CD14-positive monocyte (primary cell): Measurements from ENCODE around the gene CNOT6. TPM values are rescaled to one million over a fixed set of nuclear protein-coding genes. Genes with fewer than 3 reads are reported as not detected.

ENCODE experiments used
- DNase-seq, 3 donors: peaks; one replicate each; pipeline ENCODE4 v3.0.0-alpha.2; 2011 to 2022
- H2AFZ ChIP-seq: 2 replicates; pipeline ENCODE4 v1.6.0; 2012; ENCODE audit warnings: mild to moderate bottlenecking, low read depth, low read length, inconsistent platforms; ENCODE audit not compliant: insufficient read depth, poor library complexity, severe bottlenecking
- H3K27ac ChIP-seq, 2 donors: 1 replicate in 1 of 2; 2 replicates in 1 of 2; pipeline ENCODE4 v1.5.1; 2012 to 2013; ENCODE audit warnings: low read length in 2 of 2, control low read depth in 1 of 2, inconsistent platforms in 1 of 2, low read depth in 1 of 2, mild to moderate bottlenecking in 1 of 2
- H3K27me3 ChIP-seq, 2 donors: one replicate each; pipeline versions ENCODE4 v1.6.0 to v1.6.1; 2011 to 2013; ENCODE audit warnings: low read length in 2 of 2; ENCODE audit not compliant: control insufficient read depth in 2 of 2, insufficient read depth in 2 of 2
- H3K36me3 ChIP-seq, 2 donors: replicated peaks in 1 of 2; 1 replicate in 1 of 2; 2 replicates in 1 of 2; pipeline versions ENCODE4 v1.5.1 to v1.6.1; 2012 to 2013; ENCODE audit warnings: low read length in 2 of 2, control low read depth in 1 of 2, inconsistent platforms in 1 of 2, mild to moderate bottlenecking in 1 of 2; ENCODE audit not compliant: insufficient read depth in 2 of 2, control insufficient read depth in 1 of 2
- H3K4me1 ChIP-seq, 2 donors: 1 replicate in 1 of 2; 2 replicates in 1 of 2; pipeline versions ENCODE4 v1.5.1 to v1.6.1; 2012 to 2013; ENCODE audit warnings: low read length in 2 of 2, control low read depth in 1 of 2, inconsistent platforms in 1 of 2, mild to moderate bottlenecking in 1 of 2, moderate library complexity in 1 of 2; ENCODE audit not compliant: insufficient read depth in 2 of 2, control insufficient read depth in 1 of 2
- H3K4me2 ChIP-seq: replicated peaks from 2 replicates; pipeline ENCODE3; 2012; ENCODE audit warnings: low read length, moderate library complexity, mild to moderate bottlenecking; ENCODE audit not compliant: poor library complexity, severe bottlenecking; ENCODE audit errors: extremely low read depth
- H3K4me3 ChIP-seq, 3 experiments: fragments of 200-600 bp in 1 of 3; sonication (generic) in 1 of 3; replicated peaks in 1 of 3; 1 replicate in 2 of 3; 2 replicates in 1 of 3; pipeline ENCODE4 v1.5.1; 2011 to 2013; ENCODE audit warnings: low read length in 3 of 3, mild to moderate bottlenecking in 3 of 3, control low read depth in 2 of 3, low read depth in 2 of 3, inconsistent platforms in 1 of 3, moderate library complexity in 1 of 3
- H3K79me2 ChIP-seq: 2 replicates; pipeline ENCODE4 v1.6.0; 2012; ENCODE audit warnings: mild to moderate bottlenecking, control low read depth, inconsistent platforms, low read length, moderate library complexity; ENCODE audit not compliant: insufficient read depth
- H3K9ac ChIP-seq: 2 replicates; pipeline ENCODE4 v1.6.0; 2017; ENCODE audit warnings: low read length, mild to moderate bottlenecking; ENCODE audit not compliant: insufficient read depth, poor library complexity, severe bottlenecking
- H3K9me3 ChIP-seq, 2 donors: replicated peaks in 1 of 2; 1 replicate in 1 of 2; 2 replicates in 1 of 2; pipeline versions ENCODE4 v1.5.1 to v1.6.1; 2012 to 2013; ENCODE audit warnings: low read length in 2 of 2, control low read depth in 1 of 2; ENCODE audit not compliant: control insufficient read depth in 1 of 2, insufficient read depth in 1 of 2
- H4K20me1 ChIP-seq: 2 replicates; pipeline ENCODE4 v1.6.0; 2012; ENCODE audit warnings: mild to moderate bottlenecking, low read length, control low read depth, moderate library complexity; ENCODE audit not compliant: insufficient read depth
- H3K27ac Mint-ChIP-seq, 7 donors: one replicate each; pipeline ENCODE4 v1.8.0; 2020; ENCODE audit warnings: mild to moderate bottlenecking in 7 of 7, mixed read lengths in 7 of 7, moderate library complexity in 6 of 7, inconsistent platforms in 2 of 7
- H3K27me3 Mint-ChIP-seq, 3 donors: one replicate each; pipeline ENCODE4 v1.8.0; 2021 to 2022; ENCODE audit warnings: low read depth in 3 of 3, mild to moderate bottlenecking in 3 of 3, mixed read lengths in 3 of 3, moderate library complexity in 3 of 3, inconsistent platforms in 1 of 3
- H3K36me3 Mint-ChIP-seq, 2 donors: one replicate each; pipeline ENCODE4 v1.8.0; 2020; ENCODE audit warnings: mixed read lengths in 2 of 2, inconsistent platforms in 1 of 2, mild to moderate bottlenecking in 1 of 2
- H3K4me1 Mint-ChIP-seq: one replicate; pipeline ENCODE4 v1.8.0; 2020; ENCODE audit warnings: mild to moderate bottlenecking, mixed read lengths
- H3K4me3 Mint-ChIP-seq, 2 donors: one replicate each; pipeline ENCODE4 v1.8.0; 2020; ENCODE audit warnings: mild to moderate bottlenecking in 2 of 2, mixed read lengths in 2 of 2, moderate library complexity in 1 of 2
- H3K9me3 Mint-ChIP-seq, 7 donors: one replicate each; pipeline ENCODE4 v1.8.0; 2020 to 2022; ENCODE audit warnings: mixed read lengths in 7 of 7, mild to moderate bottlenecking in 6 of 7, moderate library complexity in 6 of 7, inconsistent platforms in 2 of 7
- CTCF ChIP-seq: fragments of 200-600 bp; IDR thresholded peaks from one replicate; pipeline ENCODE4 v1.8.0; 2022; ENCODE audit warnings: antibody characterized with exemption, mild to moderate bottlenecking
- WGBS: methylation state at CpG from one replicate; pipeline ENCODE4 v1.1.5; 2013; ENCODE audit warnings: missing lambda C conversion rate; ENCODE audit not compliant: insufficient coverage; 5-methylcytosine and 5-hydroxymethylcytosine counted together
- intact Hi-C, 2 donors: fragments of 100-400 bp; cut with micrococcal nuclease; formaldehyde crosslinking; loops; one replicate each; pipeline versions ENCODE4 v1.15.0 to v1.15.1; 2023
- polyA plus RNA-seq, 3 donors: library from polyadenylated mRNA; depleted of rRNA in 1 of 3; unstranded in 2 of 3; stranded (reverse) in 1 of 3; fragments of 300-500 nt in 2 of 3; fragments of >200 nt in 1 of 3; fragmentation: Illumina TruSeq in 2 of 3; gene quantifications; 1 replicate in 2 of 3; 2 replicates in 1 of 3; pipeline ENCODE4 v1.2.3, GENCODE V29; 2012 to 2021

CNOT6 gene
- polyA plus RNA-seq, 3 donors: 4.8 to 9.5 (median 7.7) TPM

- TF ChIP-seq CTCF: no peak
- H3K4me3 Mint-ChIP-seq: no peak overlapping the region
- no peak overlapping the region for H3K27ac Mint-ChIP-seq
- H3K27me3 Mint-ChIP-seq: no peaks in the 10 kb centered on the region
- no peak overlapping the region for H2AFZ ChIP-seq
- H3K79me2 ChIP-seq: no peaks in the 10 kb centered on the region
- no peaks in the 10 kb centered on the region for H4K20me1 ChIP-seq
- H3K9me3 Mint-ChIP-seq: no peaks in the 10 kb centered on the region
- no peaks in the 10 kb centered on the region for H3K27me3 ChIP-seq
- intact Hi-C loops: no loop called here
- no peak overlapping the region for H3K4me3 ChIP-seq
- no peak overlapping the region for H3K9ac ChIP-seq
- H3K4me1 Mint-ChIP-seq: no peaks in the 10 kb centered on the region
- WGBS: 93% methylated on average over 4 of the region's 8 CpGs
- H3K36me3 ChIP-seq: peaks cover 85 to 95% of the 10 kb centered on the region in 2 donors
- H3K4me2 ChIP-seq: no peak overlapping the region
- H3K36me3 Mint-ChIP-seq: peaks cover 82 to 86% of the 10 kb centered on the region in 2 donors
- H3K27ac ChIP-seq: no peak overlapping the region
- DNase-seq: no peak
- H3K4me1 ChIP-seq: no peaks in the 10 kb centered on the region
- no peaks in the 10 kb centered on the region for H3K9me3 ChIP-seq
These were observed 74.7 kb downstream of the CNOT6 start for GRCh38 chr5:180568914-180569313.

GRCh38 chr5:180575571-180575970 is 81.4 kb downstream of the CNOT6 start:
- no peak for DNase-seq
- no peaks in the 10 kb centered on the region for H4K20me1 ChIP-seq
- no peak overlapping the region for H2AFZ ChIP-seq
- H3K4me3 Mint-ChIP-seq: no peak overlapping the region
- H3K79me2 ChIP-seq: no peaks in the 10 kb centered on the region
- no peak overlapping the region for H3K4me2 ChIP-seq
- H3K36me3 Mint-ChIP-seq: peaks cover 67 to 80% of the 10 kb centered on the region in 2 donors
- H3K27ac ChIP-seq: no peak overlapping the region
- no CpG with 5 or more reads among the region's 2 CpGs for WGBS
- intact Hi-C loops: no loop called here
- H3K27me3 Mint-ChIP-seq: no peaks in the 10 kb centered on the region
- no peaks in the 10 kb centered on the region for H3K9me3 ChIP-seq
- no peak overlapping the region for H3K27ac Mint-ChIP-seq
- H3K9ac ChIP-seq: no peak overlapping the region
- no peaks in the 10 kb centered on the region for H3K4me1 ChIP-seq
- H3K4me3 ChIP-seq: no peak overlapping the region
- H3K27me3 ChIP-seq: no peaks in the 10 kb centered on the region
- no peaks in the 10 kb centered on the region for H3K9me3 Mint-ChIP-seq
- TF ChIP-seq CTCF: no peak
- H3K4me1 Mint-ChIP-seq: no peaks in the 10 kb centered on the region
- H3K36me3 ChIP-seq: peaks cover 51 to 82% of the 10 kb centered on the region in 2 donors
